Nephron progenitor cell (in vitro differentiated cells): ENCODE results near the gene RAP2B.

ENCODE experiments used
- DNase-seq: peaks from one replicate; pipeline ENCODE4 v3.0.0; 2021
- H3K27ac Mint-ChIP-seq: 2 replicates; pipeline ENCODE4 v1.8.0; 2021; ENCODE audit warnings: mild to moderate bottlenecking, moderate library complexity, mixed read lengths
- H3K27me3 Mint-ChIP-seq: 2 replicates; pipeline ENCODE4 v1.8.0; 2021; ENCODE audit warnings: mild to moderate bottlenecking, low read depth, mixed read lengths; ENCODE audit not compliant: poor library complexity
- H3K36me3 Mint-ChIP-seq: 2 replicates; pipeline ENCODE4 v1.8.0; 2021; ENCODE audit warnings: low read depth, mixed read lengths
- H3K4me1 Mint-ChIP-seq: 2 replicates; pipeline ENCODE4 v1.8.0; 2021; ENCODE audit warnings: mixed read lengths
- H3K4me3 Mint-ChIP-seq: 2 replicates; pipeline ENCODE4 v1.8.0; 2021; ENCODE audit warnings: mild to moderate bottlenecking, moderate library complexity, mixed read lengths
- H3K9me3 Mint-ChIP-seq: 2 replicates; pipeline ENCODE4 v1.8.0; 2021; ENCODE audit warnings: mild to moderate bottlenecking, moderate library complexity, mixed read lengths
- TF ChIP-seq, protein P1 (sequence below): fragments of 200-600 bp; sonication (generic); IDR thresholded peaks from 2 replicates; pipeline ENCODE4 v1.5.0; 2021; ENCODE audit warnings: antibody characterized with exemption

Gene RAP2B

DNA sequence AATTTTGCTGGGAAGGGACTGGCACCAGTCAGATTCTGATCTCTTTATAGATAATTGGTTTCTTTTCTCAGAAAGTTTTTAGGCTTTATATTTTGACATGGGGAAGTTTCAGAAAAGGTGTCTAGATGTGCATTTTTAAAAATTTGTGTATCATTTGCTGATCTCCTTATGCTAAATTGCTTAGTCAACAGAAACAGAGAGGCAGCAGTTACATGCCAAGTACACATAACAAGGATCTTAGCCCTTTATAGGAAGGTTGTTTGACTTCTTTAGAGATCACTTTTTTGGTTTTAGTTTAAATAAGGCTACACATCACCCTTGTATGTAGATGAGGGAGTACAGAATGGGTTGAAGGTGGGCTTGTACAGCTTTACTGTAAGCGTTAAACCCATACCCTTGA is 53.5 kb downstream of the RAP2B start:
- Mint-ChIP-seq H3K9me3 (no peaks in the 10 kb centered on the region), H3K4me1 (peaks cover 23% of the 10 kb centered on the region), H3K4me3 (no peak overlapping the region), H3K27ac (no peak overlapping the region), H3K36me3 (no peaks in the 10 kb centered on the region), H3K27me3 (peaks cover 4% of the 10 kb centered on the region)
- TF ChIP-seq, protein P1, sequence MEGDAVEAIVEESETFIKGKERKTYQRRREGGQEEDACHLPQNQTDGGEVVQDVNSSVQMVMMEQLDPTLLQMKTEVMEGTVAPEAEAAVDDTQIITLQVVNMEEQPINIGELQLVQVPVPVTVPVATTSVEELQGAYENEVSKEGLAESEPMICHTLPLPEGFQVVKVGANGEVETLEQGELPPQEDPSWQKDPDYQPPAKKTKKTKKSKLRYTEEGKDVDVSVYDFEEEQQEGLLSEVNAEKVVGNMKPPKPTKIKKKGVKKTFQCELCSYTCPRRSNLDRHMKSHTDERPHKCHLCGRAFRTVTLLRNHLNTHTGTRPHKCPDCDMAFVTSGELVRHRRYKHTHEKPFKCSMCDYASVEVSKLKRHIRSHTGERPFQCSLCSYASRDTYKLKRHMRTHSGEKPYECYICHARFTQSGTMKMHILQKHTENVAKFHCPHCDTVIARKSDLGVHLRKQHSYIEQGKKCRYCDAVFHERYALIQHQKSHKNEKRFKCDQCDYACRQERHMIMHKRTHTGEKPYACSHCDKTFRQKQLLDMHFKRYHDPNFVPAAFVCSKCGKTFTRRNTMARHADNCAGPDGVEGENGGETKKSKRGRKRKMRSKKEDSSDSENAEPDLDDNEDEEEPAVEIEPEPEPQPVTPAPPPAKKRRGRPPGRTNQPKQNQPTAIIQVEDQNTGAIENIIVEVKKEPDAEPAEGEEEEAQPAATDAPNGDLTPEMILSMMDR: no peak
- DNase-seq: no peak

GRCh38 chr3:153215966-153216365 is 53.9 kb downstream of the RAP2B start:
- H3K9me3 Mint-ChIP-seq: no peaks in the 10 kb centered on the region
- peaks cover 19% of the 10 kb centered on the region for H3K4me1 Mint-ChIP-seq
- no peaks in the 10 kb centered on the region for H3K36me3 Mint-ChIP-seq
- peaks cover 4% of the 10 kb centered on the region for H3K27me3 Mint-ChIP-seq
- H3K27ac Mint-ChIP-seq: no peak overlapping the region
- DNase-seq: no peak
- no peak overlapping the region for H3K4me3 Mint-ChIP-seq
- TF ChIP-seq, protein P1: no peak

DNA sequence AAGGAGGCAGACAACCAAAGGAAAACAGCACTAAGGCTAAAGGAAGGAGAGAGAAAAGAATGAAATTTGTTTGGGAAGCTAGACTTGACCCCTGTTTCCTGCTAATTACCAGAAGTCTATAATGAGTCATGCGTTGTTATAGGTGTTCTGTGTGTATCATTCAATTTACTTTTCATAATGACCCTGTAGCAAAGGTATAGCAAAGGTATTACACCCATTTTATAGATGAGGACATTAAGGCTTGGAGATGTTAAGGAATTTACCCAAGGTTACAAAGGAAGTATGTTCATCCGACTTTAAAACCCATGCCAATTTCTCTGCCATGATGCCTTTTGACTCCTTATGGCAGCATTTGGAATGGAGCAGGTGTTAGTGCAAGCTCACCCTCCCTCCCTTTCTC is 54.9 kb downstream of the RAP2B start:
- TF ChIP-seq, protein P1: no peak
- Mint-ChIP-seq H3K27ac (no peak overlapping the region), H3K27me3 (peaks cover 4% of the 10 kb centered on the region), H3K9me3 (no peaks in the 10 kb centered on the region), H3K36me3 (no peaks in the 10 kb centered on the region), H3K4me3 (no peak overlapping the region), H3K4me1 (peaks cover 18% of the 10 kb centered on the region)
- DNase-seq: no peak

DNA sequence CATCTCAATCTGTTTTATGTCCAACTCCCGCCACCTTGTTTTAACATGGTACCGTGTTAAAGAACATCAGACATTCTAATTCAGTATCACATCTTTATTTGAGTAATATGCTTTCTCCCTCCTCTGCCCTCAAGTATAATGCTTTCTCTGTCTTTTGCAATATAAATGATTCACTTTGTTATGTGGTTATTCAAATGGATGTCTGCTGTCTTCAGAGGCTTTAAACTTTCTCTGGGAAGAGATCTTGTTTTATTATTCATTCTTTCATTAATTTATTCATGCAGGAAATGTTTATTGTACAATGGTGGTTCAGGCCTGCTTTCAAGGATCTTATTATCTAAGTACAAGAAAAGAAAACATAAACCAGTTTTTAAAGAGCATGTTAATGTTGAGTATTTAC is 57.1 kb downstream of the RAP2B start:
- Mint-ChIP-seq H3K27me3 (peaks cover 4% of the 10 kb centered on the region), H3K36me3 (no peaks in the 10 kb centered on the region), H3K4me1 (peaks cover 13% of the 10 kb centered on the region), H3K27ac (no peak overlapping the region), H3K4me3 (no peak overlapping the region), H3K9me3 (no peaks in the 10 kb centered on the region)
- DNase-seq: no peak
- TF ChIP-seq, protein P1: no peak
